GM19023 (cell line): Measurements from ENCODE around the gene SYT7.

ENCODE experiments used
- ATAC-seq: cut with Tn5 transposase; IDR thresholded peaks from one replicate; pipeline ENCODE4 v1.9.1; 2021; ENCODE audit warnings: mild to moderate bottlenecking, moderate library complexity; ENCODE audit not compliant: unreplicated experiment

SYT7 gene

GRCh38 chr11:61555978-61556377, 24.9 kb downstream of the SYT7 start:
- no peak for ATAC-seq

GRCh38 chr11:61555051-61555969, 25.6 kb downstream of the SYT7 start:
- no peak for ATAC-seq

GRCh38 chr11:61554172-61554988, 26.5 kb downstream of the SYT7 start:
- no peak for ATAC-seq

- ATAC-seq = no peak
Observed at GRCh38 chr11:61553373-61554171, 27.3 kb downstream of the SYT7 start.

GRCh38 chr11:61552108-61552635, 28.7 kb downstream of the SYT7 start:
- ATAC-seq = no peak

- no peak for ATAC-seq
Observed at GRCh38 chr11:61551634-61552033, 29.2 kb downstream of the SYT7 start.

GRCh38 chr11:61550665-61551227, 30.1 kb downstream of the SYT7 start:
- ATAC-seq = no peak

- no peak for ATAC-seq
Observed at GRCh38 chr11:61549662-61550568, 31.0 kb downstream of the SYT7 start.

GRCh38 chr11:61549177-61549576, 31.7 kb downstream of the SYT7 start:
- no peak for ATAC-seq

- ATAC-seq = no peak
Observed at GRCh38 chr11:61547246-61547645, 33.6 kb downstream of the SYT7 start.

- no peak for ATAC-seq
Observed at GRCh38 chr11:61546663-61547062, 34.2 kb downstream of the SYT7 start.

- ATAC-seq = no peak
Observed at GRCh38 chr11:61545921-61546320, 35.0 kb downstream of the SYT7 start.

- ATAC-seq = no peak
Observed at GRCh38 chr11:61545341-61545740, 35.5 kb downstream of the SYT7 start.

- ATAC-seq = no peak
Observed at GRCh38 chr11:61544466-61544865, 36.4 kb downstream of the SYT7 start.

- ATAC-seq = no peak
Observed at GRCh38 chr11:61543606-61544306, 37.1 kb downstream of the SYT7 start.

- ATAC-seq = no peak
Observed at GRCh38 chr11:61542705-61543104, 38.2 kb downstream of the SYT7 start.

- no peak for ATAC-seq
Observed at GRCh38 chr11:61542024-61542461, 38.8 kb downstream of the SYT7 start.

GRCh38 chr11:61541598-61541997, 39.3 kb downstream of the SYT7 start:
- no peak for ATAC-seq

- no peak for ATAC-seq
Observed at GRCh38 chr11:61540528-61540927, 40.3 kb downstream of the SYT7 start.
